HS-27A (cell line): ENCODE results near the gene CACNA1G.

ENCODE experiments used
- DNase-seq: peaks from one replicate; pipeline ENCODE4 v3.0.0-alpha.2; 2012; ENCODE audit warnings: low read depth, missing footprints

The CACNA1G gene

DNA sequence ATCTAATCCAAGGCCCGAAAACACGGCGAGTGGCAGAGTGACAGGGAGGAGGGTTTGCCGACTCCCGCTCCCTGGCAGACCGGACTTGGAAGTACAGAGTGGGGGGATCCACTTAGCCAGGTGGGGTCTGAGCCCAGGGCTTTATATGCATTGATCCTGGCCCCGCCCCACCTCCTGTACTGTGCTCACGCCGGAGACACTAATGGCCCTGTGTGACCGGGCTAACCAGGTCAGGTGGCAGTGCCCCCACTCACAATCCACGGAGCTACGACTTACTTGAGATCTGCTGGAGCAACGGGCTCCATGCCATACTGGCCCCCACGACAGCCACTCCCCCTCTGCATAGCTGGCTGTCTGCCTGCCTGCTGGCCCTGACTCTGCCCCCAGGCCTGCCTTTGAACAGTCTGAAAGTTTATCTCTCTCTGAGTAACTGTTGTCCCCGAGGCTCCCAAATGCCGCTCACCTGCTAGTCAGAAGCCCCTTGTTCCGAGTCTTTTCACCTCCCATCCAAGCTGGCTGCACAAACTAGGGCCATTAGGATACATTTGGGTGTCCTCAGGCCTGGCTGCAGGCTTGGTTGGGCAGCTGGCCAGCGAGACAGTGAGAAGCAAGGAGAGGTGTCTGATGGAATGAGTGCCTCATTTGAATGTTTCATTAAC lies 28.0 kb downstream of the CACNA1G start:
- DNase-seq, result no peak

GRCh38 chr17:50589095-50589705 lies 28.7 kb downstream of the CACNA1G start:
- no peak for DNase-seq

GRCh38 chr17:50590946-50591737 lies 30.6 kb downstream of the CACNA1G start:
- no peak for DNase-seq

- DNase-seq, result no peak
These were observed 32.8 kb downstream of the CACNA1G start for GRCh38 chr17:50593321-50593720.

DNA sequence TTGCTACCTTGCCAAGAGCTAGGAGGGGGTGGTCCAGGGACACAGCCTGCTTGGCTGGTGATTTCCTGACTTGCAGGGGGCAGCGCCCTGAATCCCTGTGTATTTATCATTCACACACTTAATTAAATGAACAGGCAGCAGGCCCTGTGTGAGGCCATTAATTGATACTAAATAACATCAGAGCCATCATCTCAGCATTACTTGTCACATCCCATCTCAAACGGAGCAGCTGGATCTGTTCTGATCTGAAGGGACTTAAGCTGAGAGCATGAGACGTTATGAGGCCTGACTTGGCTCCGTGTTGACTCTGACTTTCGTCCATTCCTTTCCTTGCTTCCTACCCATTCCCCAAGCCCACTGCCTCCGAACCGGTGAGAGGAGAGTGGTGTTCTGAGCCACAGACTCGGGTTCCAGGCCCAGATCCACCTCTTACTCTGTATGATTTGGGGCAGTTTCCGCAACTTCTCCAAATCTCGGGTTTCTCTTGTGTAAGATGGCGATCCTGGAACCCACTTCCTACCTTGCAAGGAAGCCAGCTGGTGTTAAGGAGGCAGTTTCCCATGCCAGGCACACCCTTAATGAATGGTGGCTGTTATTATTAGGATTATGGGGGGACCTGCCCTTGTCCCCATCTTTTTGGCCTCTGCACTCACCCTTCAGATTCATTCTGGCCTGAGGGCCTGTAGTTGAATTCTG lies 33.8 kb downstream of the CACNA1G start:
- DNase-seq, result no peak

- DNase-seq, result no peak
These were observed 34.4 kb downstream of the CACNA1G start for GRCh38 chr17:50594892-50595291.

DNA sequence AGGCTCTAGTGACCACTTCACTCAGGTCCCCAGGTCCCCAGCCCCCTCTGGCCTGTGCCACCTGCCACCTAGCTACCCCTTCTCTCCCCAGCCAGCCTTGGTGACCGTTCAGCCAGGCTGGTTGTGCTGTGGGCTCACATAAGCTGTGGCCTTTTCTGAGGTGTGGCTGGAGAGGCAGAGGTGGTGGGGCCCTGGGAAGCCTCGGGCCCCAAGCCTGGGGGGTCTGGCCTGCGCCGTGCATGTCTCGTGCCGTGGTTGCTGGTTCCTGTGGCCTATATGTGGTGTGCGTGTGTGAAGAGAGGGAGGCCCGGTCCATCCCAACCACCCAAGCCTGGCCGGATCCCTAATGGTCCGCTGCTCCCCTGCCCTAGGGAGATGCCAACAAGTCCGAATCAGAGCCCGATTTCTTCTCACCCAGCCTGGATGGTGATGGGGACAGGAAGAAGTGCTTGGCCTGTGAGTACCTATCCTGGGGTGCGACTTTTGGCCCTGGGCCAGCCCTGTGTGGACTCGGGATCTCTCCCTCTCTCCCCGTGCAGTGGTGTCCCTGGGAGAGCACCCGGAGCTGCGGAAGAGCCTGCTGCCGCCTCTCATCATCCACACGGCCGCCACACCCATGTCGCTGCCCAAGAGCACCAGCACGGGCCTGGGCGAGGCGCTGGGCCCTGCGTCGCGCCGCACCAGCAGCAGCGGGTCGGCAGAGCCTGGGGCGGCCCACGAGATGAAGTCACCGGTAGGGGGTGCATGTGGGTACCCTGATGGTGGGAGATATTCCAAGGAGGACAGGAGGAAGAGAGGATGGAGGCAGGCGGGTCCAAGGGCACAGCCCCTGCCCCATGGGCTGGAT lies 35.9 kb downstream of the CACNA1G start:
- DNase-seq, result no peak

GRCh38 chr17:50598487-50598886 lies 38.0 kb downstream of the CACNA1G start:
- DNase-seq, result no peak

GRCh38 chr17:50599606-50600005 lies 39.1 kb downstream of the CACNA1G start:
- no peak for DNase-seq

GRCh38 chr17:50601823-50602375 lies 41.4 kb downstream of the CACNA1G start:
- no peak for DNase-seq

DNA sequence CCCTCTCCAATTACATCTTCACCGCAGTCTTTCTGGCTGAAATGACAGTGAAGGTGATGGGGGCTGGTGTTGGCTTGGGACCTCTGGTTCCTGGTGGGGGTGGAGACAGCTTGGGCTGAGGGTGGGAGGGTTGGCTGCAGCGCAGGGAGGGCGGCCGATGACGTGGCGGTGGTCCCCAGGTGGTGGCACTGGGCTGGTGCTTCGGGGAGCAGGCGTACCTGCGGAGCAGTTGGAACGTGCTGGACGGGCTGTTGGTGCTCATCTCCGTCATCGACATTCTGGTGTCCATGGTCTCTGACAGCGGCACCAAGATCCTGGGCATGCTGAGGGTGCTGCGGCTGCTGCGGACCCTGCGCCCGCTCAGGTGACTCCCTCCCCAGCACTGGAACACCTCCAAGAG lies 42.3 kb downstream of the CACNA1G start:
- DNase-seq, result no peak

DNA sequence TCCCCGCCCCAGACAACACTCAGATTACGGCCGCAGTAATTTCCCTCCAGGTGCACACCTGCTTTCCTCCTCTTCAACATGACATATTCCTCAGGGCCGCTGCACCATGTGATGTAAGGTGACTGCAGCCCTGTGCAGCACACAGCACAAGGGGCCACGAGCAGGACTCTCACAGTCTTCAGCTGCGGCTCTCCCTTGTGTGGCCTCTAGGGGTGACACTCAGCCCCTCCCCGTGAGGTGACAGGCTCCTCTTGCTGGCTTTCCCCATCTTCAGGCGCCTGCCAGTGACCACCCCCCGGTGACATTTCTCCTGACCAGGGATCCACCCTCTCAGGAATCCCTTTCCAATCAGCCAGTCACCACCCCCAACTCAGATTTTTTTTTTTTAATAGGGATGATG lies 42.8 kb downstream of the CACNA1G start:
- DNase-seq, result no peak

GRCh38 chr17:50604513-50604912 lies 44.0 kb downstream of the CACNA1G start:
- no peak for DNase-seq

GRCh38 chr17:50605429-50605828 lies 44.9 kb downstream of the CACNA1G start:
- DNase-seq, result no peak

- no peak for DNase-seq
These were observed 47.1 kb downstream of the CACNA1G start for GRCh38 chr17:50607522-50608175.

GRCh38 chr17:50608700-50609379 lies 48.3 kb downstream of the CACNA1G start:
- DNase-seq, result no peak

GRCh38 chr17:50609380-50610074 lies 49.0 kb downstream of the CACNA1G start:
- no peak for DNase-seq

GRCh38 chr17:50611634-50612033 lies 51.1 kb downstream of the CACNA1G start:
- no peak for DNase-seq

GRCh38 chr17:50612281-50612680 lies 51.8 kb downstream of the CACNA1G start:
- DNase-seq, result no peak
